IMR-90 (cell line): ENCODE data around the gene ELK3. TPM values are rescaled to one million over a fixed set of nuclear protein-coding genes. Genes with fewer than 3 reads are reported as not detected.
A peak's percentile ranks its signal among the peaks of the same experiment; 100 is the strongest.

Experiments used
- ATAC-seq: fragments of 200-7000 bp; cut with Tn5 transposase; 2 replicates; pipeline ENCODE4 v1.9.1; 2020; ENCODE audit warnings: low read depth, mild to moderate bottlenecking, moderate library complexity
- BruUV-seq: library from RNA; stranded (reverse); fragments of 400-500 nt; replicated peaks from 2 replicates; lab custom pipeline; 2021; lab: Mats Ljungman, UMichigan
- CTCF ChIA-PET: fragments of 300-600 bp; formaldehyde crosslinking; extraction: SDS; loops from one replicate; lab custom pipeline; 2021; ENCODE audit warnings: antibody characterized with exemption; lab: Yijun Ruan, JAX
- POLR2A ChIA-PET: fragments of 300-600 bp; sonication (Branson Sonifier 250); formaldehyde crosslinking; loops from one replicate; lab custom pipeline; 2022; ENCODE audit warnings: antibody characterized with exemption; ENCODE audit not compliant: unreplicated experiment; lab: Charles Lee
- DNase-seq: peaks from one replicate; pipeline ENCODE4 v3.0.0; 2013
- H2AFZ ChIP-seq: replicated peaks from 2 replicates; pipeline ENCODE3; 2013; ENCODE audit warnings: low read length, mild to moderate bottlenecking; ENCODE audit not compliant: poor library complexity
- H2AK5ac ChIP-seq: 2 replicates; pipeline ENCODE4 v1.6.1; 2013; ENCODE audit warnings: low read depth, low read length, inconsistent platforms
- H2AK9ac ChIP-seq: replicated peaks from 2 replicates; pipeline ENCODE3; 2013; ENCODE audit warnings: mild to moderate bottlenecking, low read depth, low read length, moderate library complexity; ENCODE audit not compliant: poor library complexity
- H2BK120ac ChIP-seq: 2 replicates; pipeline ENCODE4 v1.6.1; 2013; ENCODE audit warnings: low read depth, low read length, inconsistent platforms
- H2BK15ac ChIP-seq: 3 replicates; pipeline ENCODE4 v1.6.1; 2013; ENCODE audit warnings: low read depth, low read length, inconsistent platforms
- H2BK20ac ChIP-seq: 2 replicates; pipeline ENCODE4 v1.6.1; 2013; ENCODE audit warnings: low read depth, mild to moderate bottlenecking, inconsistent platforms, low read length, moderate library complexity
- H2BK5ac ChIP-seq: 2 replicates; pipeline ENCODE4 v1.6.1; 2013; ENCODE audit warnings: mild to moderate bottlenecking, low read depth, low read length, inconsistent platforms; ENCODE audit not compliant: poor library complexity, severe bottlenecking
- H3K14ac ChIP-seq: replicated peaks from 2 replicates; pipeline ENCODE4 v1.6.1; 2013; ENCODE audit warnings: low read depth, low read length, inconsistent platforms
- H3K18ac ChIP-seq: 2 replicates; pipeline ENCODE4 v1.6.1; 2013; ENCODE audit warnings: low read depth, low read length, control low read depth
- H3K23ac ChIP-seq: 2 replicates; pipeline ENCODE4 v1.6.1; 2013; ENCODE audit warnings: low read depth, low read length, inconsistent platforms
- H3K27ac ChIP-seq: 2 replicates; pipeline ENCODE4 v1.5.1; 2013; ENCODE audit warnings: mild to moderate bottlenecking, control low read depth, low read length; ENCODE audit not compliant: insufficient read depth
- H3K27me3 ChIP-seq: 2 replicates; pipeline ENCODE4 v1.6.1; 2013; ENCODE audit warnings: low read length; ENCODE audit not compliant: control insufficient read depth, insufficient read depth
- H3K36me3 ChIP-seq: 2 replicates; pipeline ENCODE4 v1.6.1; 2013; ENCODE audit warnings: low read length, mixed read lengths; ENCODE audit not compliant: control insufficient read depth, insufficient read depth
- H3K4ac ChIP-seq: 2 replicates; pipeline ENCODE4 v1.6.1; 2013; ENCODE audit warnings: low read depth, low read length, inconsistent platforms
- H3K4me1 ChIP-seq: 2 replicates; pipeline ENCODE4 v1.6.1; 2013; ENCODE audit warnings: low read length, mixed read lengths; ENCODE audit not compliant: control insufficient read depth, insufficient read depth
- H3K4me2 ChIP-seq: 2 replicates; pipeline ENCODE4 v1.6.1; 2013; ENCODE audit warnings: low read depth, mild to moderate bottlenecking, control low read depth, low read length, moderate library complexity
- H3K4me3 ChIP-seq: 2 replicates; pipeline ENCODE4 v1.5.1; 2013; ENCODE audit warnings: low read depth, mild to moderate bottlenecking, control low read depth, low read length, moderate library complexity; ENCODE audit not compliant: insufficient read depth
- H3K56ac ChIP-seq: 2 replicates; pipeline ENCODE4 v1.6.1; 2013; ENCODE audit warnings: low read length, inconsistent platforms; ENCODE audit not compliant: insufficient read depth; ENCODE audit errors: extremely low read depth
- H3K79me1 ChIP-seq, 2 experiments: 2 replicates each; pipeline ENCODE4 v1.6.1; 2013; ENCODE audit warnings: low read length in 2 of 2, inconsistent platforms in 1 of 2, low read depth in 1 of 2
- H3K9ac ChIP-seq: 2 replicates; pipeline ENCODE4 v1.6.1; 2013; ENCODE audit warnings: low read depth, low read length, control low read depth
- H3K9me1 ChIP-seq: 2 replicates; pipeline ENCODE4 v1.6.1; 2013; ENCODE audit warnings: low read length, inconsistent platforms; ENCODE audit not compliant: insufficient read depth
- H3K9me3 ChIP-seq: 2 replicates; pipeline ENCODE4 v1.6.1; 2013; ENCODE audit warnings: low read length; ENCODE audit not compliant: control insufficient read depth, insufficient read depth
- H4K20me1 ChIP-seq: 2 replicates; pipeline ENCODE4 v1.6.1; 2013; ENCODE audit warnings: low read length, inconsistent platforms; ENCODE audit not compliant: insufficient read depth
- H4K5ac ChIP-seq: 2 replicates; pipeline ENCODE4 v1.6.1; 2013; ENCODE audit warnings: mild to moderate bottlenecking, low read depth, low read length, control low read depth
- H4K8ac ChIP-seq, 2 experiments: 2 replicates each; pipeline ENCODE4 v1.6.1; 2013; ENCODE audit warnings: low read depth in 2 of 2, low read length in 2 of 2, control low read depth in 1 of 2, inconsistent platforms in 1 of 2
- H4K91ac ChIP-seq: 2 replicates; pipeline ENCODE4 v1.6.1; 2013; ENCODE audit warnings: low read depth, low read length, inconsistent platforms; ENCODE audit not compliant: insufficient read depth
- BHLHE40 ChIP-seq: fragments of 150-350 bp; IDR thresholded peaks from 2 replicates; pipeline ENCODE4 v1.6.1; 2016; ENCODE audit warnings: mild to moderate bottlenecking, low read depth, low read length
- MAFK ChIP-seq: IDR thresholded peaks from 2 replicates; pipeline ENCODE4 v1.6.1; 2012; ENCODE audit warnings: low read depth, low read length, improper control_type of control experiment
- MXI1 ChIP-seq: IDR thresholded peaks from 2 replicates; pipeline ENCODE4 v1.6.1; 2012; ENCODE audit warnings: low read depth, mild to moderate bottlenecking, low read length, moderate library complexity, borderline replicate concordance
- WGBS, 2 experiments: methylation state at CpG; one replicate each; pipeline versions ENCODE4 v1.1.5 to v1.1.7; 2013; ENCODE audit warnings: missing lambda C conversion rate in 2 of 2; ENCODE audit not compliant: insufficient read length in 1 of 2; ENCODE audit errors: extremely low coverage in 2 of 2; 5-methylcytosine and 5-hydroxymethylcytosine counted together
- dilution Hi-C: fragments of 300-500 bp; cut with HindIII; formaldehyde crosslinking; loops from one replicate; pipeline ENCODE4 v1.14.3; 2018; ENCODE audit warnings: low sequenced_read_pairs; ENCODE audit not compliant: unreplicated experiment
- in situ Hi-C: fragments of 300-500 bp; cut with MboI; formaldehyde crosslinking; loops from 3 replicates; pipeline ENCODE4 v1.14.3; 2019; ENCODE audit warnings: low sequenced_read_pairs, inconsistent platforms, mixed read lengths
- intact Hi-C: fragments of 100-400 bp; cut with micrococcal nuclease; formaldehyde crosslinking; loops from 2 replicates; pipeline ENCODE4 v1.10.0; 2022
- polyA plus RNA-seq, 3 experiments: library from polyadenylated mRNA; depleted of rRNA; stranded (reverse); fragments of >200 nt; gene quantifications; 2 replicates each; pipeline ENCODE4 v1.2.3, GENCODE V29; 2012; ENCODE audit warnings: low replicate concordance in 1 of 3
- total RNA-seq: library from RNA; depleted of rRNA; stranded (reverse); fragments of >200 nt; gene quantifications from 2 replicates; pipeline ENCODE4 v1.2.3, GENCODE V29; 2012

Gene ELK3
- total and polyA plus RNA-seq, 2 of the 4 experiments (the other 2 are of a cell fraction) = 14.5 to 27.5 TPM

DNA sequence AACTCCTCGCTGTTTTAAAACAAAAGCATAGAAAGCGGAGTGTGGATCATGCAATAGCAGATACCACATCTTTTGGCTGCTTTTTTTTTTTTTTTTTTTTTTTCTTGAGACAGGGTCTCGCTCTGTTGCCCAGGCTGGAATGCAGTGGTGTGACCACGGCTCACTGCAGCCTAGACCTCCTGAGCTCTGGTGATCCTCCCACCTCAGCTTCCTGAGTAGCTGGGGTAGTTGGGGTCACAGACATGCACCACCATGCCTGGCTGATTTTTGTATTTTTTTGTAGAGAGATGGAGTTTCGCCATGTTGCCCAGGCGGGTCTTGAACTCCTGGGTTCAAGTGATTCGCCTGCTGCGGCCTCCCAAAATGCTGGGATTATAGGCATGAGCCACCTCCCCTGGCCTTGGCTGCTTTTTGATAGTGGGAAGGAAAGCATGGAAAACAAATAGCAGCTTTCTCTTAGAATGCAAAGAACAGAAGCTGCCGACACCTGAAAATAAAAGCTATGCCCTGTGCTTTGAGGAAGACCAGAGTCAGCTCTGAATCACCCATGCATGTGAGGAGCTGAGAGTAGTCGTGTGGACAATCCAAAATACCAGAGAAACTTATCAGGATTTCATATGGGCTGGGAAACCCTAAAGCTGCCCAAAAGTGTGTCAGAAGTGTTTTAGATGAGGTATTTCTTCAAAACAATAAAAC, 3.6 kb upstream of the ELK3 start:
- H2AK9ac ChIP-seq = no peak overlapping the region
- ChIA-PET CTCF (interaction anchor here (1.6 kb wide), 1 partner anchor 29 kb away, joined by 3 read pairs; no protein-coding TSS in a partner anchor), POLR2A (no interaction called here)
- no peak overlapping the region for H2BK120ac ChIP-seq
- H3K23ac ChIP-seq = no peak overlapping the region
- TF ChIP-seq MAFK = no peak
- TF ChIP-seq BHLHE40 = peak; percentile 12; the same call in 1 of the 2 replicates
- no peak for TF ChIP-seq MXI1
- DNase-seq (peak; percentile 65), ATAC-seq (no peak)
- H3K14ac ChIP-seq = no peak overlapping the region
- no peaks in the 10 kb centered on the region for H4K20me1 ChIP-seq
- H3K9ac ChIP-seq = no peak overlapping the region
- no peak overlapping the region for H4K5ac ChIP-seq
- no peak overlapping the region for H3K18ac ChIP-seq
- no peaks in the 10 kb centered on the region for H3K36me3 ChIP-seq
- H3K9me3 ChIP-seq = no peaks in the 10 kb centered on the region
- no peak overlapping the region for H4K8ac ChIP-seq
- intact Hi-C loops (no loop called here), dilution Hi-C loops (no loop called here), in situ Hi-C loops (no loop called here)
- H2BK5ac ChIP-seq = no peak overlapping the region
- H4K91ac ChIP-seq = no peak overlapping the region
- H3K79me1 ChIP-seq = no peaks in the 10 kb centered on the region
- no peak overlapping the region for H2AK5ac ChIP-seq
- peaks cover 2% of the 10 kb centered on the region; the same call in 1 of the 2 replicates for H3K4me1 ChIP-seq
- H3K4me2 ChIP-seq = no peak overlapping the region
- no peak overlapping the region for H2BK20ac ChIP-seq
- H2BK15ac ChIP-seq = no peak overlapping the region
- no TSS peak for BruUV-seq
- WGBS, 2 experiments = 100% methylated on average over 1 of the region's 10 CpGs; no CpG with 5 or more reads in 1 of the 2 experiments
- H3K4me3 ChIP-seq = no peak overlapping the region
- no peak overlapping the region for H3K56ac ChIP-seq
- no peak overlapping the region for H3K27ac ChIP-seq
- H3K27me3 ChIP-seq = no peaks in the 10 kb centered on the region; the same call in 1 of the 2 replicates
- no peak overlapping the region for H3K4ac ChIP-seq
- H3K9me1 ChIP-seq = no peaks in the 10 kb centered on the region
- no peak overlapping the region for H2AFZ ChIP-seq
